ELR (cell line): Measurements from ENCODE around the gene TESPA1.

Experiments used
- DNase-seq: peaks from one replicate; pipeline ENCODE4 v3.0.0-alpha.2; 2015; ENCODE audit warnings: low read depth

The TESPA1 gene

DNA sequence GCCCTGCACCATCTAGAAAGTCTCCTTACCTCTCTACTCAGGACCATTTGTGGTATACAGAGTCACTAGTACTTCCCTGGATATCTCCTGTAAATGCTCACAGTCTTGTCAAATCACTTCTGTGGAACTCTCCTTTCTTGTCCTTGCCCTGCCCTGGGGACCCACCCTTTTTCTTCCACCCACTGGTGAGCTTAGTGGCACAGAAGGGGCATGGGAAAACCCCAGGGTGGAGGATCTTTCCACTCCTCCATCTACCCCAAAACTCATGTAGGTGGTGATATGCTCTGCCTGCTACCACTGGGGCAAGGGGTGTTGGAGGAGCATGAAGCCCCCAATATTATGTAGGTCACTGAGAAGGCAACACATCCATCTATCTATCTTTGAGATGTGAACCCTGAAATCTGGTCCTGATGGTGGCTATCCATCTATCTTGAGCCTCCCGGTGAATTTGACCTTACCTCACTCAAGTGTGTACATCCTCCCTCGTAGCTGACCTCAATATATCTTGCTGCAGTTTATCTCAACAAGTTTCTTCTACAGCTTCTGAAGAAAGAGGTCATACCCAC is 943 bp downstream of the TESPA1 start:
- no peak for DNase-seq

GRCh38 chr12:54981796-54982195 is 2.8 kb downstream of the TESPA1 start:
- DNase-seq, result no peak

GRCh38 chr12:54980341-54980740 is 4.2 kb downstream of the TESPA1 start:
- DNase-seq, result no peak

- no peak for DNase-seq
These were observed 6.7 kb downstream of the TESPA1 start for GRCh38 chr12:54977857-54978256.

- DNase-seq, result peak; percentile 65
These were observed 7.4 kb downstream of the TESPA1 start for GRCh38 chr12:54977155-54977554.

DNA sequence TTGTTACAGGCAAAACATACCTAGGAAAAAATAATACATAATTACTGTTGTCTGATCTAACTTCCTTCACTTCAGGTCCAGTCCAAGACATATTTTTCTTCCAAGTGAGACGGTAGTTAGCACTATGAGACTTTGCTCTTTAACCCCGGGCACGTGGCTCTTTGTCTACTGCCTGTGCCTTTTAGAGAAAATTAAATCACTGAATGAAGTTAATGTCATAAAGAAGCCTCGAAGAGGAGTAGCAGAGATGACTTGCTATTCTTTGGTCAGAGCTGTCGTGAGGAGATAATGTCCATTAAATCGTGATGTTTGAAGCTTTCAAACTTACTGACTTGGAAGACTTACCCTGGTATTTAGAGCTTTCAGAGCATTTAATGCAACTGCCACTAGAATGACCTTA is 8.7 kb downstream of the TESPA1 start:
- DNase-seq, result no peak

GRCh38 chr12:54975272-54975671 is 9.3 kb downstream of the TESPA1 start:
- no peak for DNase-seq

- DNase-seq, result no peak
These were observed 10.3 kb downstream of the TESPA1 start for GRCh38 chr12:54974279-54974678.

DNA sequence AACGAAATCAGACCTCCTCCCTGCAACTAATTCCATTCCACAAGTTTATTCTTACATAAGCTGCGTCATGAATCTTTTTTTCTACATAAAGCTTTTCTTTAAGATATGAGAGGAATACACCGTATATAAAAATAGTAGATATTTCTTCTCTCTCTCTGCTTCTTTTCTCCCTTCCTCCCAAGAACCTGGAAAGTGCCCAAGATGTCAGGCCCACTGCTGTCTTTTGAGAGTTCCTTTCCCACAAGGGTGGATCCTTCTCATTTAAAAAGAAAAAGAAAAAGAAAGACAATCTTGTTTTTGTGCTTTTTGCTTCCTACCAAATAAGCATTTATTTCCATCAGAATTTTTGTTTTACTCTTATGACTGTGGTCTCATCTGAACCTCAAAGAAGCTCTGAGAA is 11.0 kb downstream of the TESPA1 start:
- no peak for DNase-seq

GRCh38 chr12:54970741-54971140 is 13.8 kb downstream of the TESPA1 start:
- no peak for DNase-seq

- DNase-seq, result no peak
These were observed 16.3 kb downstream of the TESPA1 start for GRCh38 chr12:54968181-54968730.

DNA sequence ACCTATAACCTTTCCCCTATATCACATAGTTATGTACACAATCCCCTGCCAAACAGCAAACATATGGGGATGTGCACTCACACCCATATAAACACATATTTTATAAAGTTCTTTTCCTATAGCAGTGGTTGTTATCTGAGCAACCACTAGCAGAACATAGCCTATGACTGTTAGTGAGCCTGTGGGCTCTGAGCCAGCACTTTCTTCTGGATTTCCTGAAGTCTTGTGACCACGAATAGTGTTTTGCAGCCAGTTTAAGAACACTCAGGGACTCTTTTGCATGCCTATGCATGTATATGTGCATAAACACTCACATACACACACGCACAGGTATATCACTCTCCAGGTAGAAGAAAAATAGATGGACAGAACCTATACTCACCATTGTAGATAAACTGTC is 17.1 kb downstream of the TESPA1 start:
- no peak for DNase-seq

DNA sequence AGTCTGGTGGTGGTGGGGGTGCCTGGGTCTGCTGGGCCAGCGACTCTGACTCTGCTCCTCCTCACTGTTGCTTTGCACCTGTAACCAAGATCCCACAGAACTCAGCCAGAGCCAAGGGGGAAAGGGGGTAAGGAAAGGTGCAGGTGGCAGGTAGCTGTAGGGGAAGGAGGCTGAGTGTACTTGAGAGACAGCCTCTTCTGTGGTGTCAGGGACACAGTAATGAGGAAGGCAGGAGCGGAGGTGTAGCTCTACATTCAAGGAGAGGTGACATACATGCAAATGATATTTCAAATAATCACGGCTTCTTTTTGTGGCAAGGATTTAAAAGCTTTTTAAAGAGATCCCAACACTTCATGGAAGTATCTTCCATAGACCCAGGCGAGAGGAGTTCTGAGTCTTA is 23.4 kb downstream of the TESPA1 start:
- no peak for DNase-seq

DNA sequence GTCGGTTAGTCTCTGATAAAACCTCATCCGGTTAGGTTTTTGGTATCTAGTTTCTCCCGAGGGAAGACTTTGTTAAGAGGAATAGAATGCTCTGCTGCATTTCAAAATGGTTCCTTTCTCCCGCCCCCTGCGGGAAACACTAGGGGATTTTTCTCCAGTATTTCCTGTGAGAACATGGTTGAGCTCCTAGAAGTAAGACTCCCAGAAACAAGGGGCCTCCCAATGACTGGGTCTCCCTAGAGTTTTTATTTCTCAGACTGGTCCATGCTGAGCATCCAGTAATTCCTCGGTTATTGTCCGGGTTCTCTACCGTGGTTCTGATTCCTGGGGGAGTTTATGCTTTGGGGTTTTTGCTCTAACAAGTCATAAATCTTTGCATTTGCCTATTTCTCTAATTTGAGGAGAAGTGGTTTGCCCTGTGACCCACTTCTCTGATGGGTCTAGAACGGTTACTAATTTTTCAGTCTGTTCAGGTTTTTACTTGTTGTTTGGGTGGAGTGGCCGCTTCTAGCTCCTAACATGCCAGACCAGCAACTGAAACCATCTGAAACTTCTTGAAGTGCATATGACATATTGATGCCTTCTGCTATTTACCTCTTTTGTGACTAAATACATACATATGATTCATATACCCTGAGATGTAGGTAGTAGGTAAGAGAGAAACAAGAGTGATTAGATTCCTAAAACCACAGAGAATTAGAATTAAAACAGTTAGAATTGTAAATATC is 25.1 kb downstream of the TESPA1 start:
- no peak for DNase-seq

GRCh38 chr12:54958048-54958658 is 26.4 kb downstream of the TESPA1 start:
- peak; percentile 68 for DNase-seq

DNA sequence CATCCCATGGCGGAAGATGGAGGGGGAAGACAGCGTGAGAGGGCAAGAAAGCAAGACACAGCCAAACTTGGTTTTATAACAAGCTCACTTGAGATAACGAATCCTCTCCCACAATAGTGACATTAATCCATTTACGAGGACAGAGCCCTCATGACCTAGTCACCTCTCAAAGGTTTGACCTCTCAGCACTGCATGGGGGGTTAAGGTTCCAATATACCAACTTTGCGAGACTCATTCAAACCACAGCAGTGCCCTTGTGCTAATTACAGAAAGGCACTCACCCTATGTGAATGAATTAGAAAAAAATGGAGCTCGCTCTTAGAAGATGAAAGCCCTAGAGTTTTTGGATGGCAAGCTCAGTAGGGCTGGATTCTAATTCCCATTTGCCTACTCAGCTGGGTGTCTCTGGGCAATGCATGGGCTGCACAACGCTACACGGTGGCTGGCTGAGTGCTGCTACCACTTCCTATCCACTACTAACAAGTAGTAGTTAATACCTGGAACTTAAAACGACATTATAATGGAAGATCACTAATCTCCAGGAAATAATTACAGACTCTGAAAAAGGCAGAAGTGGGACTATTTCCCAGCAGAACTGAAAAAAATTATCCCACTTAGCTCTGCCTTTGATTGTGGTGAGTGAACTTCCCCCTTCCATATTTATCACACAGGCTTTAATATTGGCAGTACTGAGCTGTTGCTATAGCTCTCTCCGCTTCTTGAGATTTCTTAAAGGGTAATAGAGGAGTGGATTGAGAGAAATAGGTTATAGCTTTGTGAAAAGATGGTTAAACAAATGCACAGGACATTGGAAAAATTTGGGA is 27.5 kb downstream of the TESPA1 start:
- no peak for DNase-seq

DNA sequence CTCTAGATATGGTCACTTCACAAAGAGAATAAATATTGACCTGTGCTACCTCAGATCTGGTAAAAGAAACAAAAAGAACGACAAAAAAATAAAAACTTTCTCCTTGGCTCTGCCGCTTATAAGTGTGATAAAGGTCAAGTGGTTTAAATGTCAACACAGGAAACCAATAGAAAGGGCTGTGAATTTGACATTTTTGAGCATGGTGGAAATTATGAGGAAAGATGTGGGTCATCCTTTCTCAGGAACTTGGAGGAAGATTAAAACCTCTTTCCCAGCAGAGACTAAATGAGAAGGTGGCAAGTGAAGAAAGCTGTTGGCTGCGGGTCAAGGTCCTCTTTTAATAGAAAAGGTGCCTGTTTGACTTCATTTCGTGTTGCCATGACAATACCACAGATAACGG is 28.2 kb downstream of the TESPA1 start:
- DNase-seq, result no peak

GRCh38 chr12:54954801-54955200 is 29.8 kb downstream of the TESPA1 start:
- DNase-seq, result no peak

GRCh38 chr12:54954228-54954627 is 30.3 kb downstream of the TESPA1 start:
- DNase-seq, result no peak

DNA sequence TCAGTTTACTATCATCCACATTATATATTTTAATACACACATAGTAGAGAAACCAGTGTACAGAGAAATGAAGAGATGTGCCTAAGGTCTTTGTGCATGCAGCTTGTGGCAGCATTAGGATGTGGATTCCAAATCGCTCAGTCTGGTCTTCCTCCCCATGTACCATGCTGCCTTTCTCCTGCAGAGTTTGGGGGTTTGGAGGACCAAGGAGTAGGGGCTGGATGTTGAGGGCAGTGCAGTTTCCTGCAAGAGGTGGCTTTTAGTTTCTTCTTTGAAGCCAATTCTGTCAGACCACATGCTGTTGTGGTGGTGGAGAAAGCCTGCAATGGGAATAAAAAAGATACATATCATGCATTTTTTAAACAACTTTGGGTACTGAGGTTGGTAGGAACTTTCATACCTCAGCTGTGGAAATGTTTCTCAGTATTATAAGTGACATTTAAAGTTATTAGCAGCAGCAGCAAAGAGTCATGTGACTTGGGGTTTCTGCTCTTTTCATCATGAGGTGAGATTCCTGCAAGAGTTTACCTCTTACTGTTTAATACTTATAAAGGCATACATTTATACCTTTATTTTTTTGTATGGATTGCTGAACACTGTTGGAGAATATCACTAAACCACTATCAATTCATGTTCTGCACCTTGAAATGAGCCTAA is 34.4 kb downstream of the TESPA1 start:
- no peak for DNase-seq

DNA sequence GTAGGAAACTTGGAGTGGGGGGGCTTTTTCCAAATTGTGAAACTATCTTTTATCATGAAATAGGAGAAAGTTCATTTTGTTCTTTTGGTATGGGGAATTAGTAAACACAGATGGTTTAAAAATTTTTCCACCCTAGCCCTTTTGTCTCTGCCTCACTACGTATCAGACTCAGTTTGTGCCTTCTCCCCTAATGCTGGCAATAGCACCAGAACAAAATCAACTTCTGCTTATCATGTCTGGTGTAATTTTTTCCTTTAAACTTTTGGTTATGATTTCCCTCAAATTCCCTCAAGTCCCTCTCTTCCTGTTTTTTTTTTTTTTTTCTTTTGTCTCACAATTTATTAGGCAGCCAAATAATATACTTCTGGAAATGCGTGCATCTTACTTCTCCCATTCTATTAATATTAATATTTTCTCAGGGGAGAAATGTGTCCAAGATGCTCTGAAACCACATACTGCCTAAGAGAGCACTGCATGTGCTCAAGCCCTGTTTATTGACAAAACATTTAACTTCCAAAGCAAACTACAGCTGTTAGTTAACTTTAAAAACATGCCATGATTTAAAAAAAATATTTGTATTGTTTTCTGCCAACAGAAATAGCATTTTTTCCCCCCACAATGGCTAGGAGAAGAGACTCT is 35.4 kb downstream of the TESPA1 start:
- no peak for DNase-seq
